ENCODE data around the gene CD33.
"Not testable (repeated sequence)": the region's sequence is repeated elsewhere in the genome, so short reads cannot be mapped to it uniquely, and the experiment has no call there.

The CD33 gene

DNA sequence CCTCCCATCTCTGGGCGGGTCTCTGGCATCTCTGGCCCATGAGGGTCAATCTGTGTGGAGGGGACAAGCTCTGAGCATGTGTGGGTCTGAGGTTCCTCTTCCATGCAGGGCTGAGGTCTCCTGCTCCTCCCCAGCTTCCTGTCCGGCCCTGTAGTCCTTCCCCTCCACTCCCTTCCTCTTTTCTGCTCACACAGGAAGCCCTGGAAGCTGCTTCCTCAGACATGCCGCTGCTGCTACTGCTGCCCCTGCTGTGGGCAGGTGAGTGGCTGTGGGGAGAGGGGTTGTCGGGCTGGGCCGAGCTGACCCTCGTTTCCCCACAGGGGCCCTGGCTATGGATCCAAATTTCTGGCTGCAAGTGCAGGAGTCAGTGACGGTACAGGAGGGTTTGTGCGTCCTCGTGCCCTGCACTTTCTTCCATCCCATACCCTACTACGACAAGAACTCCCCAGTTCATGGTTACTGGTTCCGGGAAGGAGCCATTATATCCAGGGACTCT lies at the start of gene CD33:
Gene CD33 (plus strand): TSS at position 183 of the 496 bp plus-strand sequence. CDS start 39 bp downstream, at position 222.
- DNase-seq (ENCODE audit: low read depth in 3 of 3), result not testable (repeated sequence)

DNA sequence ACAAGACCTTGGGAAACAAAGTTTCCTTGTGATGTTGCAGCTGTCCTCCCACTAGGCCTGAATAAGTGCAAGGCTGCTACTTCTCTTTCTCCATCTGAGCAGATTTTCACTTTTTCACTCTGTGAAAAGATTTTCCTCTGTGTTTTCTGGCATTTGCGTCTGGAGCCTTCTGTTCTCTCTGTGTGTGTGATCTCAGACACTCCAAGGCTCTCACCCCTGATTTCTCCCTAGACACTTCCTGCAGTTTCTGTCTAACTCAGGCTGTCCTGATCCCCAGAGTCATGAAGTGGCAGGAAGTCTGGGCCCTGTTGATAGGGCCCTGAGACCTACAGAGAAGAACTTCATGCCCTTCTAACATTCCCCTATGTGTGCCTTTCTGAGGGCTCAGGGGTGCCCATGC lies 45.6 kb upstream of the CD33 start:
- no peak for DNase-seq (ENCODE audit: low read depth in 3 of 3)

DNA sequence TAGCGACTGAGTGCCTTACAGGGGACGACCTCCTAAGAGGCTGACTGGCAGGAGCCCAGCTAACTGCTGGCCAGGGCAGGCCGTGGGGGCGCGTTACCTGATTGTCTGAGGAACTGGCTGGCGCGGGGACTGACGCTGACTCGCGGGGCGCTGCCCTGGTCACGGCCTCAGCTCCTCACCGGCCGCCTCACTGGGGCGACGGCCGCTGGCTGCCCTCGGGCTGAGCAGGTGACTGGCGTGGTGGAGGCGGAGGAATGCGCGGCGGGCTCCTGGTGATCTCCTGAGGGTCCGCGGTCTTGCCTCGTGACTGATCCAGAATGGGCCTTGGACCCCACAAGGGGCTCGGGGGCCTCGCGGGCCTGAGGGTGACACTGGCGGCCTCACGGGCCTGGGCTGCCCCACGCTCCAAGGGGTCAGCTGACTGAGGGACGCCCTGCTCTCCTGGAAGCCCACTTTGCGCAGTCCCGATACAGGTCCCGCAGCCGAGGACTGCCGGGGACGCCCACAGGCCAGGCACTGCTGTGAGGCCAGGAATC lies 43.4 kb upstream of the CD33 start:
- DNase-seq (ENCODE audit: low read depth in 3 of 3), result no peak

DNA sequence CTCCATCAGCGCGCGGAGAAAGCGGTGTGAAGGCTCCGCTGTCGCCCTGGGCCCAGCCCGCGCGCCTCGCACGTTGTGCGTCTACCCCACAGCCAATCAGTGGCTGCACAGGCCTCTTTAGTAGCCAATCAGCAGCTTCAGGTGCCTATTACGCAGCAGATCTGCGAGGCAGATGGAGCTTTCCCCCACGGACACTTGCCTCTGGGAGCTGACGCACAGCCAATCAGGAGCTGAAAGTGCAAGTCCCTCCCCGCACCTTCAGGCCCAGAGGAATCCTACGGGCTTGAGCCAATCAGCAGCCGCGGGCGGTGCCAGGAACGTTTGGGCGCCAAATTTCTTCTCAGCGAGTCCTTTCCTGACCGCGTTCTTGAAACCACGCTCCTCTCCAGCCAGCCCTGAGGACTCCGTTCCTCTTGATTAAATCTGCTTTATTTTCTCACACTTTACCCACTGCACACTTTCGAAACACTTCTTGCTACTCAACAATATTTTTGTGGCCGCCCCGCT lies 42.9 kb upstream of the CD33 start:
- no peak for DNase-seq (ENCODE audit: low read depth in 3 of 3)

DNA sequence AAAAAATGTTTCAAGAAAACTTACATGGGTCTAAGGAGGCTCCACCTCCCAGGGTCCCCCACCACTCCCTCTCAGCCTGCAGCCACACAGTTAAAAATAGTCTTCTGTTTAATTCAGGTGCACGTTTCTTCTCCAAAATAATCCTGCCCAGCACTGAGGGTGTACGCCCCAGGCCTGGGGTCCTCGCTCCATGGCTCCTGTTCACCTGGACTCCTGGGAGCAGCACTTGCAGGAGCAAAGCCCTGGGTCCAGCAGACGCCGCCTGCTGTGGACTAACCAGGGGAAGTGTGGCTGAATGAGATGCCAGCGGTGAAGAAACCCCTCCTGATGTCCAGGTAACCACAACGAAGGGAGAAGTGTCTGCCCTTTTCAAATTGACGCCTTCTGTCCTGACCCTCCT lies 41.3 kb upstream of the CD33 start:
- no peak for DNase-seq (ENCODE audit: low read depth in 3 of 3)

DNA sequence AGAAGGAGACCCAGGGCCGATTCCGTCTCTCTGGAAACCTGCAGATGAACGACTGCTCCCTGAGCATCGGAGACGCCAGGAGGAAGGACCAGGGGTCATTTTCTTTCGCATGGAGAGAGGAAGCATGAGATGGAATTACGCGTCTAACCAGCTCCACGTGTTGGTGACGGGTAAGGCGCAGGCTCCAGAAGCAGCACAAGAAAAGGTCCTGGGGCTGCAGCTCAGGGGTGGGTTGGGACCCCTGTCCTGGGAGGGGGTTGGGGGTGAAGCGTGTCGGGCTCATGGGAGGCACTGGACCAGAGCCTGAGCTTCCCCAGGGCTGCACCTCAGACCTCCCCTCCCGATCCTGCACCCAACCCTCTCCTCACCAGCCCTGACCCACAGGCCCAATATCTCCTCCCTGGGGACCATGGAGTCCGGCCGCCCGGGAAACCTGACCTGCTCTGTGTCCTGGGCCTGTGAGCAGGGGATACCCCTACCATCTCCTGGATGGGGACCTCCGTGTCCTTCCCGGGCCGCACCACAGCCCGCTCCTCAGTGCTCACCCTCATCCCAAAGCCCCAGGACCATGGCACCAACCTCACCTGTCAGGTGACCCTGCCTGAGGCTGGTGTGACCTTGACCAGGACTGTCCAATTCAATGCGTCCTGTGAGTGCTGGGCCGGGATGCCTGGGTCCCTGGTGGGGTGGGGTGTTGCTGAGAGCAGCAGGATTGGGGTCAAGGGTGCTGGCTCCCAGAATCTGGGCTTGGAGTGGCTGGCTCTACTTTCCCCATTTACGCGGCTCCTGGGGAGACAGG lies 39.6 kb upstream of the CD33 start:
- DNase-seq (ENCODE audit: low read depth in 3 of 3), result no peak

DNA sequence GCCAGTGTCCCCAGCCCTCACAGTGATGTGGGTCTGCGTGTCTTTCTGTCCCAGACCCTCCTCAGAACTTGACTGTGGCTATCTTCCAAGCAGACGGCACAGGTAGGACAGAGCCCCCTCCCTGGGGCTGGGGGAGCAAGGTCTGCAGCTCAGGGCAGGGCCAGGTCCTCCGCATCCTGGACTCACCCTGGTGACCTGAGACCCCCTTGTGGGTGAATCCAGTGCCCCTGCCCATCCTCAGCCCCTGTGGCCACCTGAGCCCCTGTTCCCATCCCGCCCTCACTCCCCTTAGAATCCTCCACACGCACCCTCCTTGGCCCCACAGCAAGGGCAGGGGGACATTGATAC lies 39.0 kb upstream of the CD33 start:
- DNase-seq (ENCODE audit: low read depth in 3 of 3), result no peak

DNA sequence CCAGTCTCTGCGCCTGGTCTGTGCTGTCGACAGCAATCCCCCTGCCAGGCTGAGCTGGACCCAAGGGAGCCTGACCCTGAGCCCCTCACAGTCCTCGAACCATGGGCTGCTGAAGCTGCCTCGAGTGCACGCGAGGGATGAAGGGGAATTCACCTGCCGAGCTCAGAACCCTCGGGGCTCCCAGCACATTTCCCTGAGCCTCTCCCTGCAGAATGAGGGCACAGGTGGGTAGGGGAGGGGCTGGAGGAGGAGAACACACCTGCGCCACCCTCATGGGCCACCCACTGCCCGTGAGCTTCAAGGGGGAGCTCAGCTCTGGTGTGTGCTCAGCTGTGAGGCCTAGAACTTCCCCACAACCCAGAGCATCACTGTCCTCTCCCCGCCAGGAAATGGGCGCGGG lies 38.6 kb upstream of the CD33 start:
- DNase-seq (ENCODE audit: low read depth in 3 of 3), result no peak

DNA sequence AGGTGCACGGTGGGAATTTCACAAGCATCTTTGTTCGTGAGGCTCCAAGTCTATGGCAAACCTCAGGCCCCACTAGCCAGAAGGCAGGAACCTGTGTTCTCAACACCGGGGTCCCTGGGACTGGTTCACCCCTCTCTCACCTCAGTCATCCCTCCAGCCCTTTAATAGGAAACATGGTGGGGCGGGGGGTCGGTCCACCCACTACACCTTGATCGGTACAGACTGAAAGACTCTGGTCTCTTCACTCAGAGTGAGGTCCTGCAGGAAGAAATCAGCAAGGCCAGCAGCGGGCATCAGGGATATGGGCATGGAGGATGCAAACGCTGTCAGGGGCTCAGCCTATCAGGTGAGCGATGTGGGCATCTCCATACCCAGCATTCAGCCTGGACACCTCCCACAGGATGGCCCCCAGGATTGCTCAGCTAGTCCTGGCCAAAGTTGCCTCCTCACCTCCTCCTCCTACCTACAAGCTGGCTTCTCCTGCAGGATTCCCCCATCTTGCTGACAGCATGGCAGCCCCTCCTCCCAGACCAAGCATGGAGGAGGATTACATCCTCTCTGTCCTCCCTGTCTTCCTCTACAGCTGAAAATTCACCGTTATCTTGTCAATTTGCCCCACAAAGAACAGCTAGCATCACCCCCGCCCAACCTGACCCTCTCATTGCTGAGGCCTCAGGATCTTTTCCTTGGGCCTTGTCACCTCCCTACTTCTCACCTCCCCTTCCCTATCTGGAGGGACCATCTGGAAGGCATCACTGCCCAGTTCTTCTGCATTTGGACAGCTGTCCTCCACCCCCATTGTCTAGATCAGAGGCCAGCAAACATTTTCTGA lies 37.3 kb upstream of the CD33 start:
- no peak for DNase-seq (ENCODE audit: low read depth in 3 of 3)

DNA sequence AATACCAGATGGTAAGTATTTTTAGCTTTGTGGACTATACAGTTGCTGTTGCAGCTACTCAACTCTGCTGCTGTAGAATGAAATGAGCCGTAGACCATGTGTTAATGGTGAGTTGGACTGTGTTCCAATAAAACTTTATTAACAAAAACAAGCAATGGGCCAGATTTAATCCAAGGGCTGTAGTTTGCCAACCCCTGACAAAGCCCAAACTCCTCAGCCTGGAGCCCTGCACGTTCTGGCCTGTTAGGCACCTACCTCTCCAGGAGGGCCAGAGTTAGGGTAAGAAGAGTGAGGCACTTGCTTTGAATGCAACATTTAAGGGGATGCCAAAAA lies 36.7 kb upstream of the CD33 start:
- no peak for DNase-seq (ENCODE audit: low read depth in 3 of 3)

DNA sequence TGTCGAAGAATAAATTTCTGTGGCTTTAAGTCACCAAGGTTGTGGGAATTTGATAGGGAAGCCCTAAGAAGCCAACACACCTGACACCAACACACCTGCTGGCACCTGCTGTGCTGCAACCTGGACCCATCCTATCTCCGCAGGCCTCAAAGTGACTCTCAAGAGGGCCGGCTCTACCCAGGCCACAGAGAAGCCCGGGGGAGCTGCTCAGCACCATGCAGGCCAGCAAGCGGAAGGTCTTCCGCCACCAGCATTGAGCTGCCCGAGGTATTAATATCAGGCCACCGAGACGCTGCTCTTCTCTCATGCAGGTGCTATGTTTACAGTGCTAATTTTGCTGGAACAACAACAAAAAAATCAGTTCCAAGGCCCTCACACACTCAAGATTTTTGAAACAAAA lies 32.2 kb upstream of the CD33 start:
- DNase-seq (ENCODE audit: low read depth in 3 of 3), result no peak

DNA sequence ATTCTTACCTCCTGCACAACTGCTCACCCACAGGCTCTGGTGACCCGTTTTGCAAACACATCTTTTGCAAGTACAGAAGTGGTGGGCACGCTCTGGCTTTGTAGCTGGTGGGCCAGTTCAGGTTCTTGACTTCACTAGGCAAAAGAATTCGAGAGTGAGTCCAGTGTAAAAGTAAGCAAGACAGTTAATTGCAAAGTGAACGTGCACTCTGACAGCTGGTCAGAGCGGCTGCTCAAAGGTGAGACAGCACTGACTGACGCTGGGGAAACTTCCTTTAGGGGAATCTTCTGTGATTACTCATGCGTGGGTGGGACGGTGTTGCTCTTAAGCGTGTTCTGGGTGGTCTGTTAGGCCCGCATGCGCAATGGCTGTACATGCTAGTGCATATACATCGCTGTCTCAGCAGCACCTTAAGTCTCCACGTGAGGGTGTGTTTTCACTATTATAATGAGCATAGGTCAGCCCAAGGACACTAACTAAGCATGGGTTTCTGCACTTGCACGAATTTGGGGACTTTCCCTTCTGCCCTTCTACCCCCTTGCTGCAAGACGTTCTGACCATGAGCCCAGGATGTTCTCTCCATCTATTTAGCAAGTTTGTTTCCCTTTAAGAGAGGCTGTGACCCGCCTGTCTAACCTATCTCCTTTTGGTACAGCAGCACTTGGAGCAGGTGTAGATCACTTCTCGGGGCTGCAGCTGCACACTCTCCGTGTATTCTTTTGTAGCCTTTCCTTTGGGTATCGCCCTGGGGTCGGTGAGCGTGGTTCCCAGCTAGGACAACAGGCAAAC lies 30.2 kb upstream of the CD33 start:
- no peak for DNase-seq (ENCODE audit: low read depth in 3 of 3)

DNA sequence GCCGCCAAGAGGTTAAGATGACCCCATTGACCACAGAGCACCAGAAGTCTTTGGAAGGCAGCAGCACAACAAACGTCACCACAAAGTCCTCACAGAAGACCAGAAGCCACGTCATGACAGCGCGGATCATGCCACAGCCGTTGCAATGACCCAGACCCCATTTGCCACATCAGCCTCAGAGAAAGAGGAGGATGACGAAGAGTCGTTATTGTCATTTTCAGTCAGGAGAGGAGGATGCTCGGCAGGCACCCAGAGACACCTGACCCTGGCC lies 29.6 kb upstream of the CD33 start:
- no peak for DNase-seq (ENCODE audit: low read depth in 3 of 3)

DNA sequence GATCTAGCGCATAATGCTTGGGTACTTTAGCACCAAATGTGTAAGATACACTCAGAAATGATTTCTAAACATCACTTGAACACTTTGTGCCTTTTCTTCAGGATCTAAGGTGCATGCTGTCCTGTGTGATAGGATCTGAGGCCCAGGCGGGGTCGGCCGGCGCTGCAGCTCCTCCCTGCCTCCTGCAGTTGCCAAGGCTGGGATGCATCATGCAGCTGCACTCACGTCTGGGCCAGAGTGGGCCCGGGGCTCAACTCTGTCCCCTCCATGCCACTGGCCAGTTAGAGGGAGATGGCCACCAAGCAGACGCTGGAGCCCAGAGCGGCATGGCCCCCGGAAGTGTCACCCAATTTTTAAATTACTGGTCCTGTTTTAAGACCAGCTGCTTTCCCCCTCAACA lies 29.3 kb upstream of the CD33 start:
- no peak for DNase-seq (ENCODE audit: low read depth in 3 of 3)

DNA sequence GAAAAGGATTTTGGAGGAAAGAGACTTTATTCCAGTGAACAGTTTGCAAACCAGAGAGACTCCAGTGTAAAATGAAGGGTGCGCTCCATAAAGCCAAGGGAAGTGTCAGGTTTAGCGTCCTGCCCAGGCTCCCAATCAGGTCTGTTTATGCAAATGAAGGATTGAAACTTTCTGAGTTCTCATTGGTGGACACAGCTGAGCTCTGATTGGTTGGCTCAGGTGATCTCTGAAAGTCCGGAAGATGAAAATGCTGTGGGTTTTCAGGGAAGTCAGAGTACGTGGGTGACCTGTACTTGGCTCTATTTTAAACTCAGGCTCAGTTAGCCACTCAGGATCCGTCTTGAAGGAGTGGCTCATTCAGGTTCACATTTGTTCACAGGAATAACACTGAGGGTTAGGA lies 28.7 kb upstream of the CD33 start:
- no peak for DNase-seq (ENCODE audit: low read depth in 3 of 3)

DNA sequence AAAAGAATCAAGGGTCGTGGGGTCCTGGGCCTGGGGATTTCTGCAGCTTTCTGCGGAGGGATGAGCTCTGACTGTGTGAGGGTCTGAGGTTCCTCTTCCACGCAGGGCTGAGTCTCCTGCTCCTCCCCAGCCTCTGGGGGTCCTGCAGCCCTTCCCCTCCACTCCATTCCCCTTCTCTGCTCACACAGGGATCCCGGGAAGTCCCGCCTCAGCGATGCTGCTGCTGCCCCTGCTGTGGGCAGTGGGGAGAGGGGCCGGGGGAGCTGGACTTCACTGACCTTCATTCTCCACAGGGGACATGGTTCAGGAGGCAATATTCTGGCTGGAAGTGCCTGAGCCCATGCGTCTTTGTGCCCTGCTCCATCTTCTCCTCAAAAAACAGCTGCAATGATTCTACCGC lies 26.2 kb upstream of the CD33 start:
- no peak for DNase-seq (ENCODE audit: low read depth in 3 of 3)

DNA sequence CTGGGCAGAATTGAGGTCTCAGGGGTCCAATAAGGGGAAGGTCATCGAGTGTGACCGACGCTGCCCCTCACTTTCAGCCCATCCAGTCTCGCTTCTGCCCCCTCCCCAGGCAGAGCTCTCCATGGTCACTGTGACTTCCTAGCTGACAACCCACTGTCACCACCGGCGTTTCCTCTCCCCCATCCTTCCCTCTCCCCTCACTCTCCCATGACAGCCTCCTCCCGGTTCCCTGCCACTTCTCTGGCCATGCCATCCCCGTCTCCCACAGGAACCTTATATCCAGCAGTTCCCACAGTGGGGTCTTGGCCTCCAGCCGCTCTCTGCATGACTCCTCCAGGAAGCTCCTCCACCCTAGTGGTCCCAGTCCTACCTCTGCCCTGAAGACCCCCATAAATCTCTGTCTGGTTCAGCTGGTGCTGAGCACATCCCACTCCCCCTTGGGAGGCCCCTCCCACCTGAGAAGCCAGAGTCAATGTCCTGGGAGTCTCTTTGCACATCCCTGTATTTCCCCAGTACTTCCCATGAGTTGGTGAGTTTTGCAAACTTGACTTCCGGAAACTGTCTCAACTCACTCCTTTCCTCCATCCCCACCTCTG lies 24.7 kb upstream of the CD33 start:
- DNase-seq (ENCODE audit: low read depth in 3 of 3), result no peak

DNA sequence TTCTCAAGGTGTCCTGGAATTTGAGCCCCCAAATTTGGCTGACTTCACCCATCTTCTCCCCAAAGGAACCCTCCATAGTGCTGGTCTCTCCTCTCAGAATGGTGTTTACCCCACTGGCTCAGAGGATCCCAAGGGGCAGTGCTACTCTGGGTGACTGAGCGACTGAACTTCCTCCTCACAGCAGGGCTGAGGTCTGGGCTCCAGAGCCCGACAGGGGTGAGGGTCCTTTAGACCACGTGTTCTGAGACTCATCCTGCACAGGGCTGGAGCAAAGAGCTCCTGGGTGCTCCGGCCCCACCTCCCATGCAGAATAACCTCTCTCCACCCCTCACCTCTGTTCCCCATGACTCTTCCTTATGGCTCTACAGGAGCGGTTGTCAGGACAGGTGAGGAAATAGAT lies 23.2 kb upstream of the CD33 start:
- DNase-seq (ENCODE audit: low read depth in 3 of 3), result no peak

DNA sequence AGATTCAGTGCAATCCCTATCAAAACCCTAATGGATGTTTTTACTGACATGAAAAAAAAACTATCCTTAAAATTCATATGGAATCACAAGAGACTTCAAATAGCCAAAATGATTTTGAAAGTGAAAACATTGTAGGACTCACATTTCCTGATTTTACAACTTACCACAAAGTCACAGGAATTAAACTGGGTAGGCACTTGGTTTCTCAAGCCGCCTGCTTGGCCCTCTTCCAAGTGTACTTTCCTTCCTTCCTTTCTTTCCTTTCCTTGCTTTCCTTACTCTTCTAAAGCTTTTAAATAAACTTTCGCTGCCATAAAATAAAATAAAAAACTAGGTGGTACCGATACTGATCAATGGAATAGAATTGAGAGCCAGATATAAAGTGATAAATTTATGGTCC lies 21.0 kb upstream of the CD33 start:
- DNase-seq (ENCODE audit: low read depth in 3 of 3), result no peak

DNA sequence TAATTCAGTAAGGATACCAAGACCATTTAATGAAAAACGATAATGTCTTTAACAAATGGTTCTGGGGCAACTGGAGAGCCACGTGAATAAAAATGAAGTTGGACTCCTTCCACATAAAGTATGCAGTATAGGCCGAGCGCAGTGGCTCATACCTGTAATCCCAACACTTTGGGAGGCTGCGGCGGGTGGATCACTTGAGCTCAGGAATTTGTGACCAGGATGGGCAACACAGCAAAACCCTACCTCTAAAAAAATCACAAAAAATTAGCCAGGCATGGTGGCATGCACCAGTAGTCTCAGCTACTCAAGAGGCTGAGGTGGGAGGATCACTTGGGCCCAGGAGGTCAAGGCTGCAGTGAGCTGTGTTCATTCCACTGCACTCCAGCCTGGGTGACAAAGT lies 20.6 kb upstream of the CD33 start:
- no peak for DNase-seq (ENCODE audit: low read depth in 3 of 3)

DNA sequence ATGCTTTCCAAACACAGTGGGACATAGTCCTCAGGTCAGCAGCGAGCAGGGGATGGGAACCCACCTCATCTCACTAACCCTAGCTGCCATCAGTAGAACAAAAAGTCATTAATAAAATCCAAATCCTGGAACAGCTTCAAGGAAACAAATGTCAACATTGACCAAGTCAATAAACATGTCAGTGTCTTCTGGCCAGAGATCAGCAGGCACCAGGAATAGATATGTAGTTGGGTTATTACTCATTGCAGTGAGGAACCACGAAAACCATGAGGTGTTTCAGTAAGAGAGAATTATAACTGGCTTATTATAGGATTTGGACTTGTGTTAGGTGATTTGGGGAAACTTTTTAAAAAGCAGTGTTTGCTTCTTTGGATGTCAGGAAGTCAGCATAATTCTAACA lies 17.1 kb upstream of the CD33 start:
- DNase-seq (ENCODE audit: low read depth in 3 of 3), result no peak

All from stimulated activated CD4-positive, alpha-beta T cell treated with anti-CD3 and anti-CD28 coated beads, TNF-alpha, amount 100 ng/mL, for 4 hours (primary cell).